GM19351 (cell line): ENCODE data around the gene KRTAP10-12.

ENCODE experiments used
- ATAC-seq: cut with Tn5 transposase; IDR thresholded peaks from one replicate; pipeline ENCODE4 v1.9.1; 2021; ENCODE audit warnings: mild to moderate bottlenecking, moderate library complexity; ENCODE audit not compliant: unreplicated experiment

The KRTAP10-12 gene

GRCh38 chr21:44710756-44711326, 13.9 kb downstream of the KRTAP10-12 start:
- ATAC-seq: no peak

- no peak for ATAC-seq
Observed at GRCh38 chr21:44711327-44712202, 14.6 kb downstream of the KRTAP10-12 start, which contains the start of gene TSPEAR. Gene TSPEAR (minus strand): TSS chr21:44711572. CDS start chr21:44711514, 58 bp downstream.

GRCh38 chr21:44712203-44713028, 15.4 kb downstream of the KRTAP10-12 start:
- no peak for ATAC-seq

- ATAC-seq: no peak
Observed at GRCh38 chr21:44713130-44713529, 16.2 kb downstream of the KRTAP10-12 start.

DNA sequence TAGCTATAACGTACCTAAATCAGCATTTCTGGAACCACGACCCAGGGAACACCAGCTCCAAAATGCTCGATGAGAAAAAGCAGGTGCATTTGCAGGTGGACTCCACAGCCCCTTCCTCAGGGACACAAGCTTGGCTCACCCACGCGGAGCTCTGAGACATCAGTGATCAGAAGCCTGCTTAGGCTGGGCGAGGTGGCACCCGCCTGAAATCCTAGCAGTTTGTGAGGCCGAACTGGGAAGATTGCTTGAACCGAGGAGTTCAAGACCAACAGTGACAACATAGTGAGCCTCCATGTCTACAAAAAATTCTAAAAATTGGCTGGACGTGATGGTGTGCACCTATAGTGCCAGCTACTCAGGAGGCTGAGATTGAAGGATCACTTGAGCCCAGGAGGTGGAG, 16.9 kb downstream of the KRTAP10-12 start:
- ATAC-seq: no peak

- ATAC-seq: no peak
Observed at GRCh38 chr21:44714905-44715304, 17.9 kb downstream of the KRTAP10-12 start.

- ATAC-seq: no peak
Observed at GRCh38 chr21:44716984-44717383, 20.0 kb downstream of the KRTAP10-12 start.

DNA sequence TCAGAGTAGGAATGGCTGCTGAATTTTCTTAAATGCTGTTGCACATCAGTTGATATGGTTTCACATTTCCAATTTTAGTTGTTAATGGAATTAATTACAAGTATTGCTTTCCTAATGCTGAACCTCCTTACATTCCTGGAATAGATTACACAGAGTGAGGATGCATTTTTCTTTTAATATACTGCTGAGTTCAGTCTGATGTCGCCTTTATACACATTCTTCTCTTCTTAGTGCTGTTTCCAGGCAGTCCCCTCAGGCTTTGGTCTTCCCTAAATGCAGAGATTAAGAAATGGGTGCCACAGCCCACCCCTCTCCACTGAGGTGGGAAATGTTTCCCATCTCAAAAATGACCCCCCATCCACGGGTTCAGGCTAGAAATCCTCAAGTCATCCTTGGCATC, 21.1 kb downstream of the KRTAP10-12 start:
- ATAC-seq: no peak

DNA sequence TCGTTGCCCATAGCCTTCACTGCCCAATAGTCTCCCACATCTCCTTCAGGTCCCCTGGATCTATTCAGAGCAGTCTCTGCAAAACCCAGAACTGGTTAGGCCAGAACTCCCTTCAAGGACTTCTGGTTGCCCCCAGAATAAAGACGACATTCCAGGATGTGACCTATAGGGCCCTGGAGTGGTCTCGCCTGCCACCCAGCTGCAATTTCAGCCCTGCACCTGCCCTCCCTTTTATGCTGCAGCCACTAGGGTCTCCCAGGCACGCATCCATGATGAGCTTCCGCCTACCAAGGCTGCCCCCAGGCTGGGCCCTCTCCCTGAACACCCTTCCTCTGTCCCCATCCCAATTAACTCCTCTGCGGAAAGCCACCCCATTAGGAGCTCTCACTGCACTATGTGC, 21.6 kb downstream of the KRTAP10-12 start:
- no peak for ATAC-seq

- ATAC-seq: no peak
Observed at GRCh38 chr21:44720170-44720569, 23.2 kb downstream of the KRTAP10-12 start.

DNA sequence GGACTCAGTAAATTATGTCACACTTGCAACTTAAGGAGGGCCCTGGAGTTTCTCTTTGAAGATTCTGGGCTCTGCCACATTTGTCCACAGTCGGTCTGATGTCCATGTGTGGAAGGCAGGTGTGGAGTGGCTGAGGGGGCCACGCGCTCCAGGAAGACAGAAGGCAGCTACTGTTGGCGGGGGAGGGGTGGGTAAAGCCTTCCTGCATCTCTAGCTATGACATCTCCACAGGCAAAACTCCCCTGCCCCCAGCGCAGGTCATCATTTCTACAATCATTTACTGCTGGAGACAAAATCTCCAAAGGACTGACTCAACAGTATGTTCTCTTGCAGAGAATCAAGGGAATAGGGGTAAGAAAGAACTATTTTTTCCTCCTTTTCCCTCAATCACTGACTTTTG, 25.8 kb downstream of the KRTAP10-12 start:
- no peak for ATAC-seq

DNA sequence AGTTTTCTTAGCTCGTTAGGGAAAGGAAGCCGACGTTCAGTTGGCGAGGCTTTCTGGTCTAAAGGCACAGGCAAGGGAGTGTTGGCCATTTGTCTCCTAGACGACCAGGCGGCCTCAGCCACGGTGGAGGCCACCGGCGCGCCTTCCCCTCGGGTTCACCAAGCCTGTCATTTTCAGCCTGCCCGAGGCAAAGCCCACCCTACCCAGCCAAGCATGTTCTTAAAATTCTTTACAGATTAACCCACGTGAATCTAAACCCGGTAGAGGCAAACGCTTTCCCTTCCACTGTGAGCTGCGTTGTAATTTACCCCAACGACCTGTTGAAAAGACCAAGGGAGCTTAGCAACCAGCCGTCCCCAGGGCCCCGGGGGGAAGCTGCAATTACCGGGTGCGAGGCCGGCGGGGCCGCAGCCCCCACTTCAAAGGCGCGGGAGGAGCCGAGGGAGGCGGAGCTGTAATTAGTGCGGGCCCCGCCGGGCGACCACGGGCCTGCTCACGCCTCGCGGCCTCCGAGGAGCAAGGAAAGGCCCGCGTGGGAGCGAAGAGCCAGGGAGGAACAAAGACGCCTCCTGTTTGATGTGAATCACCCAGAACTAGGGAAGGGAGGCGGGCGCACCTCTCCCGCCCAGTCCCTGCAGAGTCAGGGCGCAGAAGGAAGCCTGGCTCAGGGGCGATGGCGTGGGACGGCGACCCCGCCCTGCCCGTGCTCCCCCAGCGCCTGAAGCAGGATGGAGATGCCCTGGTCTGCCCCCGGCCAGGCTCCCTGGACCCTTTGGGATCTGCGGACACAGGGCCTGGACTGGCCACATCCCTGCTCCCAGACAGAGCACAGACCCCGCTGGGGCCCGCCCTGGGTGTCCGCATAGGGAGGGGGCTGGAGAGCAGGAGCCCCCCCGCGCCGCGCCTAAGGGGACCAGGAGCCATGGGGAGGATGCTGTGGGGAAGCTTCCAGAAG, 26.5 kb downstream of the KRTAP10-12 start:
- no peak for ATAC-seq

- ATAC-seq: no peak
Observed at GRCh38 chr21:44724196-44724595, 27.2 kb downstream of the KRTAP10-12 start.

- no peak for ATAC-seq
Observed at GRCh38 chr21:44724926-44725325, 28.0 kb downstream of the KRTAP10-12 start.

GRCh38 chr21:44726826-44727225, 29.9 kb downstream of the KRTAP10-12 start:
- no peak for ATAC-seq

GRCh38 chr21:44727321-44727720, 30.3 kb downstream of the KRTAP10-12 start:
- no peak for ATAC-seq

DNA sequence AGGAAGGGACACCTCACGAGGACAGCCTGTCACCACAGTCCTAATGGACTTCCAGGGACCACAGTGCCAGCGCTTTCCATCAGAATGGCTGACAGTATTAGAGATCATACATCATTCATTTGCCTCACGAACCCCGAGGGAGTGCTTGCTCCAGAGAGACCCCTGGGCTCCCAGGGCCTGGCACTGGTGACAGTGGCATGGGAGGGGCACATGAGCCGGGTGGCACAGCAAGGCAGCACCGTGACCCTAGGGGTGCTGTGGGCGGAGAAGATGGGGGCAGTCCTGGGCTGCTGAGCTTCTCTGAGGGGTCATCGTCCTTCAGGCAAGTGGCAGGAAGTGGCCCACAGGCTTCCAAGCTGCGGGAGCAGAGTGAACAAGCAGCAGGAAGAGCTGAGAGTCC, 30.8 kb downstream of the KRTAP10-12 start:
- no peak for ATAC-seq

DNA sequence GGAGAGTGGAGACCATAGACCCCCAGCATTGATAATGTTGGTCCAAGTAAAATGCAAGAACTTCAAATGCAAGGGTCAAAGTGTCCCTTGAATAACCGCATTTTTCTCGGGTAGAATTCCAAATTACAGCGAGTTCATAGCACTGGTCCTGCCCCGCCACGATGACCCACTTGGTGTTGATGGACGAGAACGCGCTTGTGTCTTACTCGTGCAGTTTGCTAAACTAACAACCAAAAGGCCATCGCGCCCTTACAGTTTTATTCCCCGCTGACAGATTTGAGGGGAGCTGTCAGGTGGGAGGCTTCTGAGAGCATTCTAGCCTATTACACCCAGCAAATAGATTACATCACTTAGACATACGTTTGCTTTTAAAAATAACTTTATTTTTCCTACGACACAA, 31.7 kb downstream of the KRTAP10-12 start:
- ATAC-seq: no peak

- no peak for ATAC-seq
Observed at GRCh38 chr21:44729336-44730027, 32.5 kb downstream of the KRTAP10-12 start.

GRCh38 chr21:44730028-44730395, 33.0 kb downstream of the KRTAP10-12 start:
- ATAC-seq: no peak
